H9 (cell line): ENCODE measurements around the gene PCGF3. TPM values are rescaled to one million over a fixed set of nuclear protein-coding genes. Genes with fewer than 3 reads are reported as not detected.

Source experiments
- DNase-seq: peaks from one replicate; pipeline ENCODE4 v3.0.0-alpha.2; 2017
- H2AFZ ChIP-seq: one replicate; pipeline ENCODE4 v1.6.1; 2013; ENCODE audit warnings: mild to moderate bottlenecking, low read length, control low read depth, moderate library complexity
- H2AK5ac ChIP-seq: 2 replicates; pipeline ENCODE4 v1.6.1; 2013; ENCODE audit warnings: low read length, control low read depth, mixed read lengths; ENCODE audit not compliant: insufficient read length
- H2BK120ac ChIP-seq: one replicate; pipeline ENCODE4 v1.6.1; 2013; ENCODE audit warnings: low read depth, mild to moderate bottlenecking, low read length, control low read depth, inconsistent platforms; ENCODE audit not compliant: poor library complexity, severe bottlenecking
- H2BK12ac ChIP-seq: 2 replicates; pipeline ENCODE4 v1.6.1; 2013; ENCODE audit warnings: low read length, control low read depth, mixed read lengths, low read depth; ENCODE audit not compliant: insufficient read length
- H2BK15ac ChIP-seq: 2 replicates; pipeline ENCODE4 v1.6.1; 2013; ENCODE audit warnings: low read depth, low read length, control low read depth
- H2BK20ac ChIP-seq: one replicate; pipeline ENCODE4 v1.6.1; 2013; ENCODE audit warnings: low read depth, mild to moderate bottlenecking, low read length, control low read depth, inconsistent platforms; ENCODE audit not compliant: poor library complexity, severe bottlenecking
- H2BK5ac ChIP-seq: 2 replicates; pipeline ENCODE4 v1.6.1; 2013; ENCODE audit warnings: low read length, control low read depth, mixed read lengths; ENCODE audit not compliant: insufficient read length
- H3K14ac ChIP-seq: 2 replicates; pipeline ENCODE4 v1.6.1; 2013; ENCODE audit warnings: low read length, control low read depth; ENCODE audit not compliant: insufficient read depth
- H3K18ac ChIP-seq: 2 replicates; pipeline ENCODE4 v1.6.1; 2013; ENCODE audit warnings: low read depth, mild to moderate bottlenecking, mixed read lengths, low read length, control low read depth; ENCODE audit not compliant: insufficient read length
- H3K23ac ChIP-seq: 2 replicates; pipeline ENCODE4 v1.6.1; 2013; ENCODE audit warnings: low read length, control low read depth, mixed read lengths, low read depth; ENCODE audit not compliant: insufficient read length
- H3K23me2 ChIP-seq: 2 replicates; pipeline ENCODE4 v1.6.1; 2013; ENCODE audit warnings: low read depth, mild to moderate bottlenecking, mixed read lengths, low read length, control low read depth; ENCODE audit not compliant: insufficient read length, poor library complexity, severe bottlenecking
- H3K27ac ChIP-seq: 2 replicates; pipeline ENCODE4 v1.5.1; 2013; ENCODE audit warnings: low read length, control low read depth, mixed read lengths, low read depth; ENCODE audit not compliant: insufficient read length
- H3K27me3 ChIP-seq: 2 replicates; pipeline ENCODE4 v1.6.1; 2013; ENCODE audit warnings: low read length, control low read depth, inconsistent platforms; ENCODE audit not compliant: insufficient read depth
- H3K4ac ChIP-seq: 2 replicates; pipeline ENCODE4 v1.6.1; 2013; ENCODE audit warnings: low read depth, mild to moderate bottlenecking, control low read depth, inconsistent platforms, low read length, moderate library complexity
- H3K4me1 ChIP-seq: 2 replicates; pipeline ENCODE4 v1.6.1; 2013; ENCODE audit warnings: low read length, control low read depth, inconsistent platforms; ENCODE audit not compliant: insufficient read depth
- H3K4me2 ChIP-seq: 2 replicates; pipeline ENCODE4 v1.6.1; 2013; ENCODE audit warnings: low read length, control low read depth, mixed read lengths; ENCODE audit not compliant: insufficient read length, insufficient read depth
- H3K56ac ChIP-seq: 2 replicates; pipeline ENCODE4 v1.6.1; 2013; ENCODE audit warnings: low read depth, mild to moderate bottlenecking, mixed read lengths, low read length, control low read depth; ENCODE audit not compliant: insufficient read length
- H3K79me1 ChIP-seq: 2 replicates; pipeline ENCODE4 v1.6.1; 2013; ENCODE audit warnings: low read depth, mild to moderate bottlenecking, moderate library complexity, low read length, control low read depth, inconsistent platforms; ENCODE audit not compliant: insufficient read depth, poor library complexity, severe bottlenecking
- H3K79me2 ChIP-seq: 2 replicates; pipeline ENCODE4 v1.6.1; 2013; ENCODE audit warnings: low read length, control low read depth, inconsistent platforms; ENCODE audit not compliant: insufficient read depth
- H3K9ac ChIP-seq: 2 replicates; pipeline ENCODE4 v1.6.1; 2013; ENCODE audit warnings: low read length, control low read depth, mixed read lengths; ENCODE audit not compliant: insufficient read length; ENCODE audit errors: extremely low read depth
- H3K9me3 ChIP-seq: one replicate; pipeline ENCODE4 v1.6.1; 2013; ENCODE audit warnings: low read depth, low read length, inconsistent platforms; ENCODE audit not compliant: control insufficient read depth
- H3T11ph ChIP-seq: one replicate; pipeline ENCODE4 v1.6.1; 2013; ENCODE audit warnings: mild to moderate bottlenecking, low read length, control low read depth, inconsistent platforms
- H4K20me1 ChIP-seq: one replicate; pipeline ENCODE4 v1.6.1; 2013; ENCODE audit not compliant: control insufficient read depth, insufficient read length, insufficient read depth
- H4K5ac ChIP-seq: 2 replicates; pipeline ENCODE4 v1.6.1; 2013; ENCODE audit warnings: low read depth, mild to moderate bottlenecking, mixed read lengths, low read length, control low read depth; ENCODE audit not compliant: insufficient read length
- H4K8ac ChIP-seq: replicated peaks from 2 replicates; pipeline ENCODE4 v1.6.1; 2013; ENCODE audit warnings: low read length, control low read depth, mixed read lengths, low read depth; ENCODE audit not compliant: insufficient read length
- H4K91ac ChIP-seq: 2 replicates; pipeline ENCODE4 v1.6.1; 2013; ENCODE audit warnings: low read depth, mild to moderate bottlenecking, moderate library complexity, mixed read lengths, low read length, control low read depth; ENCODE audit not compliant: insufficient read length
- H3K27ac Mint-ChIP-seq, 3 experiments: 2 replicates in 2 of 3; 3 replicates in 1 of 3; pipeline ENCODE4 v1.8.0; 2020 to 2021; ENCODE audit warnings: mixed read lengths in 3 of 3, mild to moderate bottlenecking in 1 of 3, moderate library complexity in 1 of 3
- H3K27me3 Mint-ChIP-seq: 2 replicates; pipeline ENCODE4 v1.8.0; 2021; ENCODE audit warnings: low read depth, mild to moderate bottlenecking, moderate library complexity, mixed read lengths
- H3K36me3 Mint-ChIP-seq, 3 experiments: 2 replicates in 2 of 3; 3 replicates in 1 of 3; pipeline ENCODE4 v1.8.0; 2020 to 2021; ENCODE audit warnings: low read depth in 3 of 3, mixed read lengths in 3 of 3; ENCODE audit not compliant: insufficient read depth in 1 of 3
- H3K4me1 Mint-ChIP-seq, 2 experiments: 2 replicates each; pipeline ENCODE4 v1.8.0; 2020; ENCODE audit warnings: mixed read lengths in 2 of 2
- H3K4me3 Mint-ChIP-seq, 2 experiments: 2 replicates in 1 of 2; 3 replicates in 1 of 2; pipeline ENCODE4 v1.8.0; 2020 to 2021; ENCODE audit warnings: mild to moderate bottlenecking in 2 of 2, mixed read lengths in 2 of 2, moderate library complexity in 1 of 2
- H3K9me3 Mint-ChIP-seq, 2 experiments: 2 replicates in 1 of 2; 3 replicates in 1 of 2; pipeline ENCODE4 v1.8.0; 2020; ENCODE audit warnings: mild to moderate bottlenecking in 2 of 2, mixed read lengths in 2 of 2, moderate library complexity in 1 of 2
- WGBS: extraction: QIAGEN DNeasy Blood & Tissue Kit; methylation state at CpG from one replicate; pipeline ENCODE4 v1.1.7; 2013; ENCODE audit warnings: missing lambda C conversion rate, low lambda C conversion rate, mixed read lengths; ENCODE audit not compliant: insufficient read length; ENCODE audit errors: extremely low coverage; 5-methylcytosine and 5-hydroxymethylcytosine counted together
- total RNA-seq: library from RNA; stranded (reverse); gene quantifications from 2 replicates; pipeline ENCODE4 v1.2.1, GENCODE V29; 2021
- TF ChIP-seq, protein P1 (sequence below): fragments of 200-600 bp; sonication (generic); conservative IDR thresholded peaks from 3 replicates; pipeline ENCODE4 v1.8.0; 2021; ENCODE audit warnings: antibody characterized with exemption, mild to moderate bottlenecking

PCGF3 gene
- total RNA-seq, 1 experiment from 2014 or later: 43.1 TPM

DNA sequence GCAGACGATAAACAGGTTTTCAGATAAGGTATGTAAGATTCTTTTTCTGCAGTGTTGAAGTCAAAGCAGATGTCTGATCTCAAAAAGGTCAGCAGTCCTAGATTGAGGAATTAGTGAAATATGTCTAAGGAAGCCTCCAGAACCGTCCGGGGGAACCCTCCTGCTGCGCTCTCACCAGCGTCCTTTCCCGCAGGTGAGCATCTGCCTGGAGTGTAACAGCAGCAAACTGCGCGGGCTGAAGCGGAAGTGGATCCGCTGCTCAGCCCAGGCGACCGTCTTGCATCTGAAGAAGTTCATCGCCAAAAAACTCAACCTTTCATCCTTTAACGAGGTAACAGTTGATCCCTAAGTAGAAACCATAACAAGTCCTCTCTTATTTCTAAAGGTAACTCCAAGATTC, 55.5 kb downstream of the PCGF3 start:
- Histone ChIP-seq H4K5ac (no peak overlapping the region), H3K14ac (no peak overlapping the region), H3K9me3 (no peaks in the 10 kb centered on the region), H3K27me3 (no peaks in the 10 kb centered on the region), H3K27ac (no peak overlapping the region), H4K91ac (no peak overlapping the region), H3K79me2 (no peaks in the 10 kb centered on the region), H2AFZ (no peak overlapping the region), H4K8ac (no peak overlapping the region), H3K23me2 (no peaks in the 10 kb centered on the region), H3K4me1 (no peaks in the 10 kb centered on the region), H3K56ac (no peak overlapping the region), H2BK12ac (no peak overlapping the region), H2AK5ac (no peak overlapping the region), H3K23ac (no peak overlapping the region), H3K9ac (no peak overlapping the region), H3K4ac (no peak overlapping the region), H4K20me1 (no peaks in the 10 kb centered on the region), H3K18ac (no peak overlapping the region), H3K4me2 (no peak overlapping the region), H2BK20ac (no peak overlapping the region), H2BK15ac (no peak overlapping the region), H3K79me1 (no peaks in the 10 kb centered on the region), H2BK120ac (no peak overlapping the region), H3T11ph (no peak overlapping the region), H2BK5ac (no peak overlapping the region)
- H3K27ac Mint-ChIP-seq: no peak overlapping the region; a peak in 1 of 7 replicates
- no peaks in the 10 kb centered on the region; a peak in 1 of 4 replicates for H3K4me1 Mint-ChIP-seq
- H3K9me3 Mint-ChIP-seq: peaks cover 12 to 34% of the 10 kb centered on the region in 2 experiments
- no CpG with 5 or more reads among the region's 14 CpGs for WGBS
- TF ChIP-seq, protein P1, sequence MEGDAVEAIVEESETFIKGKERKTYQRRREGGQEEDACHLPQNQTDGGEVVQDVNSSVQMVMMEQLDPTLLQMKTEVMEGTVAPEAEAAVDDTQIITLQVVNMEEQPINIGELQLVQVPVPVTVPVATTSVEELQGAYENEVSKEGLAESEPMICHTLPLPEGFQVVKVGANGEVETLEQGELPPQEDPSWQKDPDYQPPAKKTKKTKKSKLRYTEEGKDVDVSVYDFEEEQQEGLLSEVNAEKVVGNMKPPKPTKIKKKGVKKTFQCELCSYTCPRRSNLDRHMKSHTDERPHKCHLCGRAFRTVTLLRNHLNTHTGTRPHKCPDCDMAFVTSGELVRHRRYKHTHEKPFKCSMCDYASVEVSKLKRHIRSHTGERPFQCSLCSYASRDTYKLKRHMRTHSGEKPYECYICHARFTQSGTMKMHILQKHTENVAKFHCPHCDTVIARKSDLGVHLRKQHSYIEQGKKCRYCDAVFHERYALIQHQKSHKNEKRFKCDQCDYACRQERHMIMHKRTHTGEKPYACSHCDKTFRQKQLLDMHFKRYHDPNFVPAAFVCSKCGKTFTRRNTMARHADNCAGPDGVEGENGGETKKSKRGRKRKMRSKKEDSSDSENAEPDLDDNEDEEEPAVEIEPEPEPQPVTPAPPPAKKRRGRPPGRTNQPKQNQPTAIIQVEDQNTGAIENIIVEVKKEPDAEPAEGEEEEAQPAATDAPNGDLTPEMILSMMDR: no peak
- peaks cover 70 to 85% (median 81%) of the 10 kb centered on the region in 3 experiments for H3K36me3 Mint-ChIP-seq
- DNase-seq: no peak
- H3K4me3 Mint-ChIP-seq: no peak overlapping the region
- peaks cover 6% of the 10 kb centered on the region for H3K27me3 Mint-ChIP-seq
